IMR-90 (cell line): Measurements from ENCODE around the gene S100A1.

Source experiments
- CEBPB ChIP-seq: IDR thresholded peaks from 2 replicates; pipeline ENCODE4 v1.6.1; 2012; ENCODE audit warnings: low read depth, low read length, improper control_type of control experiment
- CHD1 ChIP-seq: IDR thresholded peaks from 2 replicates; pipeline ENCODE4 v1.6.1; 2012; ENCODE audit warnings: low read depth, low read length, improper control_type of control experiment
- FOS ChIP-seq: fragments of 150-350 bp; IDR thresholded peaks from 2 replicates; pipeline ENCODE4 v1.6.1; 2016; ENCODE audit warnings: low read depth, low read length
- MAFK ChIP-seq: IDR thresholded peaks from 2 replicates; pipeline ENCODE4 v1.6.1; 2012; ENCODE audit warnings: low read depth, low read length, improper control_type of control experiment
- MXI1 ChIP-seq: IDR thresholded peaks from 2 replicates; pipeline ENCODE4 v1.6.1; 2012; ENCODE audit warnings: low read depth, mild to moderate bottlenecking, low read length, moderate library complexity, borderline replicate concordance
- POLR2A ChIP-seq: IDR thresholded peaks from 2 replicates; pipeline ENCODE4 v1.6.1; 2012; ENCODE audit warnings: mild to moderate bottlenecking, low read depth, low read length
- RAD21 ChIP-seq: IDR thresholded peaks from 2 replicates; pipeline ENCODE4 v1.6.1; 2012; ENCODE audit warnings: low read length, improper control_type of control experiment
- RCOR1 ChIP-seq: IDR thresholded peaks from 2 replicates; pipeline ENCODE4 v1.6.1; 2012; ENCODE audit warnings: mild to moderate bottlenecking, low read length, improper control_type of control experiment; ENCODE audit not compliant: insufficient replicate concordance
- SMC3 ChIP-seq: fragments of 150-350 bp; IDR thresholded peaks from 2 replicates; pipeline ENCODE4 v1.6.1; 2016; ENCODE audit warnings: low read depth, mild to moderate bottlenecking, antibody characterized with exemption, low read length, moderate library complexity
- TF ChIP-seq, protein P1 (sequence below): conservative IDR thresholded peaks from 2 replicates; pipeline ENCODE4 v1.5.1; 2012; ENCODE audit warnings: mild to moderate bottlenecking, low read depth, low read length, improper control_type of control experiment

DNA sequence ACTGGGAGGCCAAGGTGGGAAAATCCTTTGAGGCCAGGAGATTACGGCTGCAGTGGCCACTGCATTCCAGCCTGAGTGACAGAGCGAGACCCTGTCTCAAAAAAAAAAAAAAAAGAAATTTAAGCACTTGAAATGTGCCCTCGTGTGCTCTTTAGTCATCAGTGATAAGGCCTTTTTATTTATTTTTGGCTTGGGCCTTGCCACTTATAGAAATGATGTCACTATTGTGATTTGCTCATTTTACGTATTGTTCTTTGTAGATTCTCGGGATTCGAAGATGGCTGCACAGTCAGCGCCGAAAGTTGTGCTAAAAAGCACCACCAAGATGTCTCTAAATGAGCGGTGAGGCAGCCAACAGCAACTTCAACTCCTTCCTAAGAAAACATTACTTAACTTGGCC lies 8.1 kb downstream of the S100A1 start:
- TF ChIP-seq, protein P1, sequence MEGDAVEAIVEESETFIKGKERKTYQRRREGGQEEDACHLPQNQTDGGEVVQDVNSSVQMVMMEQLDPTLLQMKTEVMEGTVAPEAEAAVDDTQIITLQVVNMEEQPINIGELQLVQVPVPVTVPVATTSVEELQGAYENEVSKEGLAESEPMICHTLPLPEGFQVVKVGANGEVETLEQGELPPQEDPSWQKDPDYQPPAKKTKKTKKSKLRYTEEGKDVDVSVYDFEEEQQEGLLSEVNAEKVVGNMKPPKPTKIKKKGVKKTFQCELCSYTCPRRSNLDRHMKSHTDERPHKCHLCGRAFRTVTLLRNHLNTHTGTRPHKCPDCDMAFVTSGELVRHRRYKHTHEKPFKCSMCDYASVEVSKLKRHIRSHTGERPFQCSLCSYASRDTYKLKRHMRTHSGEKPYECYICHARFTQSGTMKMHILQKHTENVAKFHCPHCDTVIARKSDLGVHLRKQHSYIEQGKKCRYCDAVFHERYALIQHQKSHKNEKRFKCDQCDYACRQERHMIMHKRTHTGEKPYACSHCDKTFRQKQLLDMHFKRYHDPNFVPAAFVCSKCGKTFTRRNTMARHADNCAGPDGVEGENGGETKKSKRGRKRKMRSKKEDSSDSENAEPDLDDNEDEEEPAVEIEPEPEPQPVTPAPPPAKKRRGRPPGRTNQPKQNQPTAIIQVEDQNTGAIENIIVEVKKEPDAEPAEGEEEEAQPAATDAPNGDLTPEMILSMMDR, result no peak
- TF ChIP-seq CHD1 (no peak), RAD21 (no peak), POLR2A (no peak), SMC3 (no peak), MXI1 (no peak), CEBPB (no peak), RCOR1 (no peak), FOS (no peak), MAFK (no peak)
